ENCODE data around the gene MAK.

DNA sequence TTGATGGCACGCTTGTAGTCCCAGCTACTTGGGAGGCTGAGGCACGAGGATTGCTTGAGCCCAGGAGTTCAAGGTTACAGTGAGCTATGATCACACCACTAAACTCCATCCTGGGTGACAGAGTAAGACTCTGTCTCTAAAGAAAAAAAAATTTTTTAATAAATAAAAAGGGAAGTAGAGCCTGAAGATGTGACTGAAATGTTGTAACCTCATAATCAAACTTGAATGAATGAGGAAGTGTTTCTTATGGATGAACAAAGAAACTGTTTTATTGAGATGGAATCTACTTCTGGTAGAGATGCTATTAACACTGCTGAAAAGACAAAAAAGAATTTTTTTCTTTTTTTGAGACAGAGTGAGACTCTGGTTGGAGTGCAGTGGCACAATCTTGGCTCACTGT, 6.7 kb downstream of the MAK start:
- TF ChIP-seq, protein P1, sequence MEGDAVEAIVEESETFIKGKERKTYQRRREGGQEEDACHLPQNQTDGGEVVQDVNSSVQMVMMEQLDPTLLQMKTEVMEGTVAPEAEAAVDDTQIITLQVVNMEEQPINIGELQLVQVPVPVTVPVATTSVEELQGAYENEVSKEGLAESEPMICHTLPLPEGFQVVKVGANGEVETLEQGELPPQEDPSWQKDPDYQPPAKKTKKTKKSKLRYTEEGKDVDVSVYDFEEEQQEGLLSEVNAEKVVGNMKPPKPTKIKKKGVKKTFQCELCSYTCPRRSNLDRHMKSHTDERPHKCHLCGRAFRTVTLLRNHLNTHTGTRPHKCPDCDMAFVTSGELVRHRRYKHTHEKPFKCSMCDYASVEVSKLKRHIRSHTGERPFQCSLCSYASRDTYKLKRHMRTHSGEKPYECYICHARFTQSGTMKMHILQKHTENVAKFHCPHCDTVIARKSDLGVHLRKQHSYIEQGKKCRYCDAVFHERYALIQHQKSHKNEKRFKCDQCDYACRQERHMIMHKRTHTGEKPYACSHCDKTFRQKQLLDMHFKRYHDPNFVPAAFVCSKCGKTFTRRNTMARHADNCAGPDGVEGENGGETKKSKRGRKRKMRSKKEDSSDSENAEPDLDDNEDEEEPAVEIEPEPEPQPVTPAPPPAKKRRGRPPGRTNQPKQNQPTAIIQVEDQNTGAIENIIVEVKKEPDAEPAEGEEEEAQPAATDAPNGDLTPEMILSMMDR (IDR thresholded peaks at IDR 0.05): no peak
- TF ChIP-seq POLR2A (IDR thresholded peaks at IDR 0.05) (no peak), POLR2AphosphoS5 (IDR thresholded peaks at IDR 0.05) (no peak)
